ENCODE data around the gene ZNF688. TPM values are rescaled to one million over a fixed set of nuclear protein-coding genes. Genes with fewer than 3 reads are reported as not detected.
A peak's percentile ranks its signal among the peaks of the same experiment; 100 is the strongest.

The ZNF688 gene
- total and polyA plus RNA-seq, 9 of the 15 experiments (the other 6 are each of a cell fraction or from before 2014, with no cell fraction given), result 0.48 to 12.9 (median 4.5) TPM

DNA sequence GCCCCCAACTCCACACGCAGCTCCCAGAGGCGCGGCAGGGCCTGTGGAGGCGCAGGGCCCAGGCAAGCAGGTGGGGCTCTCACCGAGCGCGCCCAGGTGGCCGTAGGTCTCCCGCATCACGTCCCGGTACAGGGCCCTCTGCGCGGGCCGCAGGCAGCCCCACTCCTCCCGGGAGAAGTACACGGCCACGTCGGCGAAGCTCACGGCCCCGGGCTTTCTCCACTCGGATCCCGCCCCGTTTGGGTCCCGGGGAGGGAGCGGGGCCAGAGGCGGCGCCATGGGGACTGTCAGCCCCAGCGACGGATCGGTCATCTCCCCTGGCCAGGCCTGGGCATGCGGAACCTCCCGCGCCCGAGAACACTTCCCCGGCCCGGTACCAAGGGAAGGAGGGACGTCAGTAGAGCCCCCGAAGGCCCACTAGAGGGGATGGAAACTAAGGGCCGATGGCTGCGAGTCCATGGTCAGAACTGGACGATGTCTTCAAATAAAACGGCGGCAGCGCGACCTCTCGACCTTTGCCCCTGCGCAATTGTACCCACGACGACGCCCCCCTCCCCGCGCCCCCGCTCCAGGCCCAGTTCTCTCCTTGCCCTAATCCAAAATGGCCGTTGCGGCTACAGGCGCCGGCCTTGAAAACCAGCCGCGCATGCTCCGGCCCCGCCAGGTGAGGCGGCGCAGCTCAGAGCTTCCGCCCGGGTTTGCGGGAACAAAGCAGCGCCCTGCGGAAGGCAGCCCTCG lies 37.0 kb downstream of the ZNF688 start, which contains the start of gene ZNF747 (continued):
- TF ChIP-seq, protein P1, sequence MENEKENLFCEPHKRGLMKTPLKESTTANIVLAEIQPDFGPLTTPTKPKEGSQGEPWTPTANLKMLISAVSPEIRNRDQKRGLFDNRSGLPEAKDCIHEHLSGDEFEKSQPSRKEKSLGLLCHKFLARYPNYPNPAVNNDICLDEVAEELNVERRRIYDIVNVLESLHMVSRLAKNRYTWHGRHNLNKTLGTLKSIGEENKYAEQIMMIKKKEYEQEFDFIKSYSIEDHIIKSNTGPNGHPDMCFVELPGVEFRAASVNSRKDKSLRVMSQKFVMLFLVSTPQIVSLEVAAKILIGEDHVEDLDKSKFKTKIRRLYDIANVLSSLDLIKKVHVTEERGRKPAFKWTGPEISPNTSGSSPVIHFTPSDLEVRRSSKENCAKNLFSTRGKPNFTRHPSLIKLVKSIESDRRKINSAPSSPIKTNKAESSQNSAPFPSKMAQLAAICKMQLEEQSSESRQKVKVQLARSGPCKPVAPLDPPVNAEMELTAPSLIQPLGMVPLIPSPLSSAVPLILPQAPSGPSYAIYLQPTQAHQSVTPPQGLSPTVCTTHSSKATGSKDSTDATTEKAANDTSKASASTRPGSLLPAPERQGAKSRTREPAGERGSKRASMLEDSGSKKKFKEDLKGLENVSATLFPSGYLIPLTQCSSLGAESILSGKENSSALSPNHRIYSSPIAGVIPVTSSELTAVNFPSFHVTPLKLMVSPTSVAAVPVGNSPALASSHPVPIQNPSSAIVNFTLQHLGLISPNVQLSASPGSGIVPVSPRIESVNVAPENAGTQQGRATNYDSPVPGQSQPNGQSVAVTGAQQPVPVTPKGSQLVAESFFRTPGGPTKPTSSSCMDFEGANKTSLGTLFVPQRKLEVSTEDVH (IDR thresholded peaks at IDR 0.05; ENCODE audit: low read depth, partially characterized antibody), result peak; percentile 66
- TF ChIP-seq ZNF830 (CRISPR knock-in tag; IDR thresholded peaks at IDR 0.05), result no peak
- TF ChIP-seq CBX3 (IDR thresholded peaks at IDR 0.05; ENCODE audit: borderline replicate concordance in 1 of 2, low read length in 2 of 2), result no peak
- TF ChIP-seq SRSF9 (IDR thresholded peaks at IDR 0.05; ENCODE audit: borderline replicate concordance, low read depth, low read length), result no peak
- TF ChIP-seq, protein P2, sequence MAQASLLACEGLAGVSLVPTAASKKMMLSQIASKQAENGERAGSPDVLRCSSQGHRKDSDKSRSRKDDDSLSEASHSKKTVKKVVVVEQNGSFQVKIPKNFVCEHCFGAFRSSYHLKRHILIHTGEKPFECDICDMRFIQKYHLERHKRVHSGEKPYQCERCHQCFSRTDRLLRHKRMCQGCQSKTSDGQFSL (CRISPR knock-in tag; IDR thresholded peaks at IDR 0.05), result 0 out of 2 replicates have a peak, but pooled peaks have one; percentile 13
- TF ChIP-seq, protein P2 (tag; IDR thresholded peaks at IDR 0.05), result no peak
- TF ChIP-seq, protein P3, sequence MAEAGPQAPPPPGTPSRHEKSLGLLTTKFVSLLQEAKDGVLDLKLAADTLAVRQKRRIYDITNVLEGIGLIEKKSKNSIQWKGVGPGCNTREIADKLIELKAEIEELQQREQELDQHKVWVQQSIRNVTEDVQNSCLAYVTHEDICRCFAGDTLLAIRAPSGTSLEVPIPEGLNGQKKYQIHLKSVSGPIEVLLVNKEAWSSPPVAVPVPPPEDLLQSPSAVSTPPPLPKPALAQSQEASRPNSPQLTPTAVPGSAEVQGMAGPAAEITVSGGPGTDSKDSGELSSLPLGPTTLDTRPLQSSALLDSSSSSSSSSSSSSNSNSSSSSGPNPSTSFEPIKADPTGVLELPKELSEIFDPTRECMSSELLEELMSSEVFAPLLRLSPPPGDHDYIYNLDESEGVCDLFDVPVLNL (CRISPR knock-in tag; IDR thresholded peaks at IDR 0.05; ENCODE audit: low read depth), result no peak
- TF ChIP-seq RFX7 (CRISPR knock-in tag; IDR thresholded peaks at IDR 0.05), result no peak
- TF ChIP-seq, protein P4, sequence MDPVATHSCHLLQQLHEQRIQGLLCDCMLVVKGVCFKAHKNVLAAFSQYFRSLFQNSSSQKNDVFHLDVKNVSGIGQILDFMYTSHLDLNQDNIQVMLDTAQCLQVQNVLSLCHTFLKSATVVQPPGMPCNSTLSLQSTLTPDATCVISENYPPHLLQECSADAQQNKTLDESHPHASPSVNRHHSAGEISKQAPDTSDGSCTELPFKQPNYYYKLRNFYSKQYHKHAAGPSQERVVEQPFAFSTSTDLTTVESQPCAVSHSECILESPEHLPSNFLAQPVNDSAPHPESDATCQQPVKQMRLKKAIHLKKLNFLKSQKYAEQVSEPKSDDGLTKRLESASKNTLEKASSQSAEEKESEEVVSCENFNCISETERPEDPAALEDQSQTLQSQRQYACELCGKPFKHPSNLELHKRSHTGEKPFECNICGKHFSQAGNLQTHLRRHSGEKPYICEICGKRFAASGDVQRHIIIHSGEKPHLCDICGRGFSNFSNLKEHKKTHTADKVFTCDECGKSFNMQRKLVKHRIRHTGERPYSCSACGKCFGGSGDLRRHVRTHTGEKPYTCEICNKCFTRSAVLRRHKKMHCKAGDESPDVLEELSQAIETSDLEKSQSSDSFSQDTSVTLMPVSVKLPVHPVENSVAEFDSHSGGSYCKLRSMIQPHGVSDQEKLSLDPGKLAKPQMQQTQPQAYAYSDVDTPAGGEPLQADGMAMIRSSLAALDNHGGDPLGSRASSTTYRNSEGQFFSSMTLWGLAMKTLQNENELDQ (CRISPR knock-in tag; IDR thresholded peaks at IDR 0.05; ENCODE audit: borderline replicate concordance), result peak; percentile 49; the same call in 1 of the 2 replicates
- no peak for TF ChIP-seq TCF7 (IDR thresholded peaks at IDR 0.05; ENCODE audit: borderline replicate concordance)
- TF ChIP-seq C11orf30 (IDR thresholded peaks at IDR 0.05; ENCODE audit: low read depth), result no peak
- peak; percentile 14; the same call in 1 of the 2 replicates for TF ChIP-seq ZNF583 (CRISPR knock-in tag; IDR thresholded peaks at IDR 0.05)
- TF ChIP-seq DIDO1 (tag; IDR thresholded peaks at IDR 0.05; ENCODE audit: low read depth), result peak; percentile 76; the same call in 1 of the 2 replicates
- peak; percentile 58; the same call in 1 of the 2 replicates for TF ChIP-seq FOXP1 (CRISPR knock-in tag; IDR thresholded peaks at IDR 0.05)
- no peak for TF ChIP-seq MTA2 (IDR thresholded peaks at IDR 0.05; ENCODE audit: low read depth)
- peak; percentile 60 for TF ChIP-seq HNRNPLL (IDR thresholded peaks at IDR 0.05; ENCODE audit: low read depth, low read length, poor library complexity, severe bottlenecking)
- peak; percentile 98 to 100 (median 100) for TF ChIP-seq YY1 (IDR thresholded peaks at IDR 0.05; ENCODE audit: borderline replicate concordance in 1 of 3, control insufficient read depth in 1 of 3, extremely low read depth in 1 of 3, insufficient read depth in 3 of 3, insufficient read length in 1 of 3, insufficient replicate concordance in 2 of 3, low read depth in 1 of 3, low read length in 2 of 3)
- 0 out of 4 replicates have a peak, but pooled peaks of 1 of the 2 experiments have one; percentile 48 for TF ChIP-seq CSDE1 (IDR thresholded peaks at IDR 0.05)
